ENCODE measurements around the gene EEFSEC.

Gene EEFSEC

GRCh38 chr3:128378631-128379347 lies 225.5 kb downstream of the EEFSEC start:
- DNase-seq, result no peak

- DNase-seq, result no peak
Measured at GRCh38 chr3:128379367-128380160, 226.3 kb downstream of the EEFSEC start.

- no peak for DNase-seq
Measured at GRCh38 chr3:128380295-128380694, 227.0 kb downstream of the EEFSEC start.

GRCh38 chr3:128380719-128381118 lies 227.4 kb downstream of the EEFSEC start:
- no peak for DNase-seq

- no peak for DNase-seq
Measured at GRCh38 chr3:128381609-128382008, 228.3 kb downstream of the EEFSEC start.

- DNase-seq, result no peak
Measured at GRCh38 chr3:128382221-128382807, 229.0 kb downstream of the EEFSEC start.

- DNase-seq, result peak; percentile 19
Measured at GRCh38 chr3:128383316-128384235, 230.3 kb downstream of the EEFSEC start.

- no peak for DNase-seq
Measured at GRCh38 chr3:128385080-128385832, 232.0 kb downstream of the EEFSEC start.

- DNase-seq, result no peak
Measured at GRCh38 chr3:128388932-128389331, 235.7 kb downstream of the EEFSEC start.

- DNase-seq, result no peak
Measured at GRCh38 chr3:128390867-128391266, 237.6 kb downstream of the EEFSEC start.

- DNase-seq, result no peak
Measured at GRCh38 chr3:128392021-128392420, 238.7 kb downstream of the EEFSEC start.

- no peak for DNase-seq
Measured at GRCh38 chr3:128392818-128393544, 239.7 kb downstream of the EEFSEC start.

GRCh38 chr3:128394033-128394432 lies 240.8 kb downstream of the EEFSEC start:
- DNase-seq, result no peak

GRCh38 chr3:128395046-128395445 lies 241.8 kb downstream of the EEFSEC start:
- DNase-seq, result no peak

GRCh38 chr3:128395500-128396162 lies 242.3 kb downstream of the EEFSEC start:
- DNase-seq, result no peak

GRCh38 chr3:128397484-128397883 lies 244.2 kb downstream of the EEFSEC start:
- no peak for DNase-seq

- DNase-seq, result no peak
Measured at GRCh38 chr3:128398586-128398985, 245.3 kb downstream of the EEFSEC start.

GRCh38 chr3:128399221-128399915 lies 246.1 kb downstream of the EEFSEC start:
- no peak for DNase-seq

GRCh38 chr3:128400671-128401070 lies 247.4 kb downstream of the EEFSEC start:
- DNase-seq, result no peak

- no peak for DNase-seq
Measured at GRCh38 chr3:128402319-128402718, 249.0 kb downstream of the EEFSEC start.

Measured in KG1 (cell line).